Ovary (tissue), 9 donors: ENCODE measurements around the gene CSK. TPM values are rescaled to one million over a fixed set of nuclear protein-coding genes. Genes with fewer than 3 reads are reported as not detected.
A peak's percentile ranks its signal among the peaks of the same experiment; 100 is the strongest.

ENCODE experiments used
- DNase-seq, 5 donors: peaks; one replicate each; pipeline ENCODE4 v3.0.0-alpha.2; 2019 to 2020
- H3K27ac ChIP-seq, 2 donors: fragments of 200-600 bp; one replicate each; pipeline versions ENCODE4 v1.5.1 to v1.8.0; 2019 to 2022
- H3K27me3 ChIP-seq: fragments of 200-600 bp; one replicate; pipeline ENCODE4 v1.8.0; 2022
- H3K36me3 ChIP-seq: fragments of 200-600 bp; sonication (generic); one replicate; pipeline ENCODE4 v1.5.1; 2019
- H3K4me1 ChIP-seq: one replicate; pipeline ENCODE4 v1.8.1; 2013; ENCODE audit warnings: mild to moderate bottlenecking, moderate library complexity; ENCODE audit not compliant: insufficient read depth
- H3K4me3 ChIP-seq: fragments of 200-600 bp; sonication (generic); one replicate; pipeline ENCODE4 v1.5.1; 2017
- H3K9me3 ChIP-seq, 2 donors: fragments of 200-600 bp in 1 of 2; sonication (generic) in 1 of 2; one replicate each; pipeline versions ENCODE4 v1.5.1 to v1.8.1; 2013 to 2019; ENCODE audit warnings: mild to moderate bottlenecking in 1 of 2, moderate library complexity in 1 of 2
- CTCF ChIP-seq, 3 donors: fragments of 450-650 bp in 2 of 3; fragments of 200-600 bp in 1 of 3; IDR thresholded peaks; one replicate each; pipeline versions ENCODE4 v1.5.1 to v1.8.0; 2016 to 2022; ENCODE audit warnings: antibody characterized with exemption in 3 of 3, mild to moderate bottlenecking in 1 of 3
- EP300 ChIP-seq: sonication (generic); formaldehyde crosslinking; IDR thresholded peaks from one replicate; pipeline ENCODE4 v1.6.1; 2017; ENCODE audit warnings: antibody characterized with exemption
- POLR2A ChIP-seq: fragments of 450-650 bp; IDR thresholded peaks from one replicate; pipeline ENCODE4 v1.6.1; 2017; ENCODE audit warnings: antibody characterized with exemption, mild to moderate bottlenecking, moderate library complexity
- WGBS, 3 donors: extraction: QIAGEN DNeasy Blood & Tissue Kit in 1 of 3; methylation state at CpG; one replicate each; pipeline versions ENCODE4 v1.1.5 to v1.1.7; 2013 to 2017; 5-methylcytosine and 5-hydroxymethylcytosine counted together
- intact Hi-C, 4 donors: fragments of 100-400 bp; cut with DNase I; formaldehyde crosslinking; loops; one replicate each; pipeline versions ENCODE4 v1.11.0 to v1.15.1; 2022 to 2023
- polyA plus RNA-seq, 2 donors: library from polyadenylated mRNA; stranded (reverse); fragments of 200-250 nt in 1 of 2; fragments of 350-450 nt in 1 of 2; fragmentation: Illumina TruSeq in 1 of 2; extraction: RNeasy Lipid Tissue Mini Kit (QIAGEN cat#74804) in 1 of 2; gene quantifications; one replicate each; pipeline ENCODE4 v1.2.3, GENCODE V29; 2013 to 2014
- total RNA-seq, 7 donors: library from RNA; depleted of rRNA in 2 of 7; stranded (reverse); fragments of >200 nt in 2 of 7; fragmentation: NEBNext Ultra II Directional in 3 of 7; extraction: Animal tissue kit (Norgen Biotek cat#: 25700) in 3 of 7; gene quantifications; one replicate each; pipeline versions ENCODE4 v1.1.0 to v1.2.4, GENCODE V29; 2016 to 2023
- donor health status: DM: no; HTN: no; CAD: no; lungs with moderate emphysema.
- donor health status: DM: no; HTN: no; CAD: no.
- donor health status: Bipolar disorder and iron deficiency.
- donor health status: DM: yes; HTN: yes; CAD: no.
- donor health status: DM: no; HTN: no; CAD: no.
- donor health status: DM: yes; HTN: yes; CAD: no.

Gene CSK
- total and polyA plus RNA-seq, 9 donors, result 9.2 to 49.6 (median 41.1) TPM

GRCh38 chr15:74768099-74768770 is 13.6 kb upstream of the CSK start:
- Histone ChIP-seq H3K27me3 (no peaks in the 10 kb centered on the region), H3K9me3 (no peaks in the 10 kb centered on the region), H3K4me3 (no peak overlapping the region), H3K27ac (no peak overlapping the region), H3K4me1 (no peaks in the 10 kb centered on the region), H3K36me3 (no peaks in the 10 kb centered on the region)
- intact Hi-C loops, result loop anchor here (2.0 to 10.0 kb wide), 5 partner anchors 131 to 396 kb away; no protein-coding TSS in a partner anchor
- TF ChIP-seq POLR2A, result no peak
- 24 to 27% (median 27%) methylated on average over 15 of the region's 15 CpGs for WGBS, 3 donors
- DNase-seq, result no peak

- Histone ChIP-seq H3K27ac (no peak overlapping the region), H3K9me3 (no peaks in the 10 kb centered on the region), H3K4me3 (no peak overlapping the region), H3K27me3 (no peaks in the 10 kb centered on the region), H3K36me3 (no peaks in the 10 kb centered on the region), H3K4me1 (no peaks in the 10 kb centered on the region)
- 1 to 3% (median 2%) methylated on average over 9 of the region's 9 CpGs for WGBS, 3 donors
- DNase-seq, result peak; percentile 50 to 69 (median 67)
- no peak for TF ChIP-seq EP300
- TF ChIP-seq POLR2A, result no peak
- peak; percentile 65 to 79 (median 78) for TF ChIP-seq CTCF (IDR thresholded peaks at IDR 0.05)
- intact Hi-C loops, result loop anchor here (2.0 to 10.0 kb wide), 5 partner anchors 132 to 397 kb away; no protein-coding TSS in a partner anchor
These were observed 13.0 kb upstream of the CSK start for GRCh38 chr15:74768771-74769342.

- no peak overlapping the region for H3K4me3 ChIP-seq
- intact Hi-C loops, result loop anchor here (2.0 to 10.0 kb wide), 9 partner anchors 132 to 397 kb away; partner anchors contain the start of gene SCAMP5 (in 1 of the 4)
- TF ChIP-seq CTCF (IDR thresholded peaks at IDR 0.05) (no peak), EP300 (no peak), POLR2A (no peak)
- H3K27me3 ChIP-seq, result no peaks in the 10 kb centered on the region
- 60 to 68% (median 62%) methylated on average over 7 of the region's 7 CpGs for WGBS, 3 donors
- no peak for DNase-seq
- H3K9me3 ChIP-seq, result no peaks in the 10 kb centered on the region
- no peaks in the 10 kb centered on the region for H3K4me1 ChIP-seq
- H3K36me3 ChIP-seq, result no peaks in the 10 kb centered on the region
- H3K27ac ChIP-seq, result no peak overlapping the region
These were observed 12.3 kb upstream of the CSK start for GRCh38 chr15:74769463-74770025.

- no peaks in the 10 kb centered on the region for H3K9me3 ChIP-seq
- WGBS, 3 donors, result 47 to 59% (median 55%) methylated on average over 4 of the region's 4 CpGs
- TF ChIP-seq EP300, result no peak
- TF ChIP-seq POLR2A, result no peak
- no peak for TF ChIP-seq CTCF (IDR thresholded peaks at IDR 0.05)
- no peak overlapping the region for H3K4me3 ChIP-seq
- H3K4me1 ChIP-seq, result no peaks in the 10 kb centered on the region
- DNase-seq, result no peak
- no peak overlapping the region for H3K27ac ChIP-seq
- H3K36me3 ChIP-seq, result no peaks in the 10 kb centered on the region
- intact Hi-C loops, result loop anchor here (5.0 to 10.0 kb wide), 4 partner anchors 138 to 224 kb away; partner anchors contain the start of gene SCAMP5 (in 1 of the 4)
- no peaks in the 10 kb centered on the region for H3K27me3 ChIP-seq
These were observed 11.5 kb upstream of the CSK start for GRCh38 chr15:74770211-74770903.
